OCI-M2 (cell line): Measurements from ENCODE around the gene DDX28.

ENCODE experiments used
- DNase-seq: peaks from one replicate; lab custom pipeline; 2025; ENCODE audit not compliant: unreplicated experiment; lab: John Stamatoyannopoulos, UW

Gene DDX28

GRCh38 chr16:67971111-67971510 lies 51.9 kb downstream of the DDX28 start:
- no peak for DNase-seq
